Hepatocyte (in vitro differentiated cells): ENCODE measurements around the gene WNK1. TPM values are rescaled to one million over a fixed set of nuclear protein-coding genes. Genes with fewer than 3 reads are reported as not detected.

Source experiments
- DNase-seq: peaks from one replicate; pipeline ENCODE4 v3.0.0-alpha.2; 2016; ENCODE audit warnings: low spot score
- H2AFZ ChIP-seq: fragments of 200-600 bp; sonication (generic); 2 replicates; pipeline ENCODE4 v1.6.0; 2016; ENCODE audit warnings: antibody characterized with exemption, mild to moderate bottlenecking
- H3K27ac ChIP-seq: fragments of 200-600 bp; sonication (generic); 2 replicates; pipeline ENCODE4 v1.5.1; 2016; ENCODE audit warnings: mild to moderate bottlenecking
- H3K27me3 ChIP-seq: fragments of 200-600 bp; sonication (generic); 2 replicates; pipeline ENCODE4 v1.6.1; 2016
- H3K36me3 ChIP-seq: fragments of 200-600 bp; sonication (generic); replicated peaks from 2 replicates; pipeline ENCODE4 v1.5.1; 2016; ENCODE audit warnings: low read depth; ENCODE audit not compliant: insufficient read depth
- H3K4me1 ChIP-seq: fragments of 200-600 bp; sonication (generic); 2 replicates; pipeline ENCODE4 v1.5.1; 2016; ENCODE audit warnings: mild to moderate bottlenecking, moderate library complexity; ENCODE audit not compliant: insufficient read depth
- H3K4me2 ChIP-seq: fragments of 200-600 bp; sonication (generic); 2 replicates; pipeline ENCODE4 v1.6.0; 2016
- H3K4me3 ChIP-seq: fragments of 200-600 bp; sonication (generic); 2 replicates; pipeline ENCODE4 v1.5.1; 2016; ENCODE audit warnings: mild to moderate bottlenecking
- H3K79me2 ChIP-seq: fragments of 200-600 bp; sonication (generic); 2 replicates; pipeline ENCODE4 v1.6.0; 2017; ENCODE audit warnings: mild to moderate bottlenecking
- H3K9me2 ChIP-seq: fragments of 200-600 bp; sonication (generic); replicated peaks from 2 replicates; pipeline ENCODE4 v1.6.0; 2017; ENCODE audit warnings: mild to moderate bottlenecking; ENCODE audit not compliant: insufficient read depth
- H3K9me3 ChIP-seq: fragments of 200-600 bp; sonication (generic); 2 replicates; pipeline ENCODE4 v1.5.1; 2016; ENCODE audit warnings: low read depth, mild to moderate bottlenecking
- H4K20me1 ChIP-seq: fragments of 200-600 bp; sonication (generic); 2 replicates; pipeline ENCODE4 v1.6.0; 2016; ENCODE audit warnings: mild to moderate bottlenecking; ENCODE audit not compliant: insufficient read depth, poor library complexity, severe bottlenecking
- CTCF ChIP-seq: fragments of 200-600 bp; sonication (generic); IDR thresholded peaks from 2 replicates; pipeline ENCODE4 v1.5.1; 2016; ENCODE audit warnings: antibody characterized with exemption, mild to moderate bottlenecking; ENCODE audit not compliant: poor library complexity
- EZH2 ChIP-seq: fragments of 200-600 bp; sonication (generic); IDR thresholded peaks from 2 replicates; pipeline ENCODE4 v1.6.1; 2016; ENCODE audit warnings: antibody characterized with exemption, mild to moderate bottlenecking, borderline replicate concordance
- EZH2phosphoT487 ChIP-seq: fragments of 200-600 bp; sonication (generic); IDR thresholded peaks from one replicate; pipeline ENCODE4 v1.6.1; 2018; ENCODE audit warnings: antibody characterized with exemption, mild to moderate bottlenecking, low read depth, moderate library complexity; ENCODE audit not compliant: unreplicated experiment, severe bottlenecking
- WGBS: methylation state at CpG from one replicate; pipeline ENCODE4 v1.1.6; 2016; ENCODE audit warnings: low lambda C conversion rate; ENCODE audit errors: missing lambda C conversion rate; 5-methylcytosine and 5-hydroxymethylcytosine counted together
- polyA plus RNA-seq: library from polyadenylated mRNA; unstranded; fragments of >200 nt; fragmentation: Nextera tagmentation; extraction: Ambion mirVana; gene quantifications from 2 replicates; pipeline ENCODE4 v1.2.1, GENCODE V29; 2016
- total RNA-seq: library from RNA; depleted of rRNA; stranded (reverse); fragments of >200 nt; gene quantifications from 2 replicates; pipeline ENCODE4 v1.2.3, GENCODE V29; 2014

Gene WNK1
- total and polyA plus RNA-seq, 2 experiments from 2014 or later = 58.5 to 62.6 TPM

- peak; percentile 48 for DNase-seq
- TF ChIP-seq EZH2 = no peak
- peak; percentile 41 for TF ChIP-seq CTCF
- H3K4me3 ChIP-seq = peak overlapping the region; percentile 23
- H4K20me1 ChIP-seq = peaks cover 59% of the 10 kb centered on the region
- WGBS = 8% methylated on average over 7 of the region's 7 CpGs
- H3K27me3 ChIP-seq = no peaks in the 10 kb centered on the region
- no peaks in the 10 kb centered on the region for H3K36me3 ChIP-seq
- H2AFZ ChIP-seq = no peak overlapping the region
- H3K79me2 ChIP-seq = peaks cover 69% of the 10 kb centered on the region
- no peaks in the 10 kb centered on the region for H3K9me2 ChIP-seq
- peaks cover 12% of the 10 kb centered on the region for H3K4me1 ChIP-seq
- peak overlapping the region; percentile 90 for H3K4me2 ChIP-seq
- no peaks in the 10 kb centered on the region for H3K9me3 ChIP-seq
- peak overlapping the region; percentile 97 for H3K27ac ChIP-seq
Observed at GRCh38 chr12:754851-755562, 2.6 kb downstream of the WNK1 start.

- H4K20me1 ChIP-seq = peaks cover 84% of the 10 kb centered on the region
- H3K27ac ChIP-seq = no peak overlapping the region
- H3K79me2 ChIP-seq = peaks cover 98% of the 10 kb centered on the region
- TF ChIP-seq EZH2phosphoT487 (no peak), CTCF (no peak), EZH2 (no peak)
- no peak overlapping the region for H2AFZ ChIP-seq
- no peaks in the 10 kb centered on the region for H3K27me3 ChIP-seq
- H3K36me3 ChIP-seq = no peaks in the 10 kb centered on the region
- no peak for DNase-seq
- H3K4me3 ChIP-seq = no peak overlapping the region
- WGBS = 86% methylated on average over 1 of the region's 1 CpG
- no peaks in the 10 kb centered on the region for H3K9me3 ChIP-seq
- no peak overlapping the region for H3K4me2 ChIP-seq
- peaks cover 6% of the 10 kb centered on the region for H3K4me1 ChIP-seq
- no peaks in the 10 kb centered on the region for H3K9me2 ChIP-seq
Observed at GRCh38 chr12:759628-760027, 7.2 kb downstream of the WNK1 start.

GRCh38 chr12:761256-761655, 8.9 kb downstream of the WNK1 start:
- peaks cover 5% of the 10 kb centered on the region for H3K4me1 ChIP-seq
- H3K27me3 ChIP-seq = no peaks in the 10 kb centered on the region
- H3K36me3 ChIP-seq = no peaks in the 10 kb centered on the region
- WGBS = 91% methylated on average over 1 of the region's 1 CpG
- peaks cover 84% of the 10 kb centered on the region for H4K20me1 ChIP-seq
- no peaks in the 10 kb centered on the region for H3K9me2 ChIP-seq
- no peak overlapping the region for H2AFZ ChIP-seq
- peaks cover 98% of the 10 kb centered on the region for H3K79me2 ChIP-seq
- H3K9me3 ChIP-seq = no peaks in the 10 kb centered on the region
- H3K27ac ChIP-seq = no peak overlapping the region
- TF ChIP-seq EZH2 (no peak), EZH2phosphoT487 (no peak), CTCF (no peak)
- H3K4me3 ChIP-seq = no peak overlapping the region
- DNase-seq = no peak
- no peak overlapping the region for H3K4me2 ChIP-seq
